Stimulated activated CD8-positive, alpha-beta memory T cell treated with anti-CD3 and anti-CD28 coated beads, Interleukin-2, amount 100 ng/mL, for 48 hours (primary cell): ENCODE results near the gene YPEL4.

ENCODE experiments used
- DNase-seq, 2 donors: peaks; one replicate each; pipeline ENCODE4 v3.0.0-alpha.2; 2020; ENCODE audit warnings: low read depth in 2 of 2

Gene YPEL4

DNA sequence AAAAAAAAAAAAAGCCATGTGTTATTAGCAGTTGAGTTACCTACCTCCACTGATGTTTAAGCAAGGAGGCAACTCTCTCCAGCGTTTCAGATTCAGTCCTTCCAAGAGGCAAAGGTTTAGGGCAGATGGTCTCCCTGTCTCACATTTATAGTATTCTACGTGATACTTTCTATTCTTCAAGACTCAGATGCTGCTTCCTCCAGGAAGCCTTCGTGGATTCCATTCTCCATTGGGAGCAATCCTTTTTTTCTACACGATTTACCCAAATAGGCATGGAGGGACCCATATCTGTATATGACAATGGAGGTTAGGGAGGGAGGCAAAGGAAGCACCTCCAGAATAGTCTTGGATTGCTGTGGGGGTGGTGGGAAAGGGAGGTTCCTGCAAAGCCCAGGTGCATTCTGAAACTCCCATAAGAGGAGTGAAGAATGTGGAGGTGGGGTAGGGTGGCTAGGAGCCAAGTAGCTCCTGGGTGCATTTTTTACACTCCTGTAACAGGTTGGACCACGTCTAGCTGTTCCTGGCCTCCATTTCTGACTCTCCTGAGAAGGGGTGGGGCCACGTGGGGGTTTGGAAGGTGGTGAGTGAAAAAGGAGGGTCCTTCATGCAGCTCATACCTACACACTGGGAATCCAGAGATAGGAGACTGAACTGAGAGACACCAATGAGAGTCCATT lies 16.2 kb downstream of the YPEL4 start:
- no peak for DNase-seq

DNA sequence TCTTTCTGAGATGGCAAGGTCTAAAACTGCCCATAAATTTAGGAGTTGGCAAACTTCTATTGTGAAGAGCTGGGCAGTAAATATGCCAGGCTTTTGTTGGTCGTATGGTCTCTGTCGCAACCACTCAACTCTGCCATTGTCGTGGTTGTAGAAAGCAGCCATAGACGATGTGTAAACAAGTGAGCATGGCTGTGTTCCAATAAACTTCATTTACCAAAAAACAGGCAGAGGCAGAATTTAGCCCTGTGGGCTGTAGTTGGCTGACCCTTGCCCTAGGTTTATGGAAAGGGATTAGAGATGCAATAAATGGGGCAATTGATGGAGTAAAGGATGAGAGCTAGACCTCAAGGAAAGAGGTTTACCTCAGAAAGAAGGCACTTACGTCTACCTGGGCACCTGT lies 17.6 kb downstream of the YPEL4 start:
- no peak for DNase-seq

DNA sequence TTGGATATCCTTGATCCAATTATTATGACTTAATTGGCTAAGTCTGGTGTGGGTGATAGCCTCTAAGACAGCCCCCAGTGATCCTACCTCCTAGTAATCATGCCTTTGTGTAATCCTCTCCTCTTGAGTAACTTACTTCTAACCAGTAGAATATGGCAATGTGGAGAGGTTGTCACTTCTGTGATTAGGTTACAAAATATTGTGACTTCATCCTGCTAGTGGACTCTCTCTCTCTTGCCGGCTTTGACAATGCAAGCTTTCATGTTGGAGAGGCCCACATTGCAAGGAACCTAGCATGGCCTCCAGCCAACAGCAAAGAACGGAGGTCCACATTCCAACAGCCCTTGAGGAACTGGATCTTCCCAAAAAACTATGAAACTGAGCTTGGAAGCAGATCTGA lies 19.5 kb downstream of the YPEL4 start:
- no peak for DNase-seq

DNA sequence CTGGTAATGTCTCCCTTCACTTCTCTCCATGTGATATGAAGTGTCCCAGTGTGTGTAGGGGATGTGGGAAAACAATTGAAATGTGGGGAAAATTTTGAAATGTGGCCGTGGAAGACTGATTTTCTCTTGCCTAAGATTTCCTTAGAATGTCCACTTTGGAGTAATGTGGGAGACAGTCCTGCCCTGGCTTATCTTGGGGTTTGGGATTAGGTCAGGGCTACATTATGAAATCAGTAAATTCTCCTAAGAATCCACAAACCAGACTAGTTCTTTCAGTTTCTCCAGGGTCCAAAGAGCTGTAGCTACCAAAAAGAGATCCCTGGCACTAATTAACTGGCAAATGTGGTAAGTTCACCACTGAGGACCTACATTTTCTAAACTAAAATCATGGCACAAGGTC lies 22.8 kb downstream of the YPEL4 start:
- no peak for DNase-seq

DNA sequence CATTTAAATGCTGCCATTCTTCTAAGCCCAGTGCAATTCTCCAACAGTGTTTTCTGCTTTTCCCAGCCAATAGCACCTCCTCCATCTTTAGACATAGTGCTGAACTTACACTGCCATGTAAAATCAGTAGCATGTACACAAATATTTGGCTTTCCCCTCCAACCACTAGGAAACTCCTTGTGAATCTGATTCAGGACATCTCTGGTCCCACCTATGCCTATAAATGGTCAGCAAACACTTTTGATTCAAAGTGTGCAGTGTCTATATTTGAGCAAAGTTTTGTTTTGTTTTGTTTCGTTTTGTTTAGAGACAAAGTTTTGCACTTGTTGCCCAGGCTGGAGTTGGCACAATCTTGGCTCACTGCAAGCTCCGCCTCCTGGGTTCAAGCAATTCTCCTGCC lies 24.8 kb downstream of the YPEL4 start:
- no peak for DNase-seq

DNA sequence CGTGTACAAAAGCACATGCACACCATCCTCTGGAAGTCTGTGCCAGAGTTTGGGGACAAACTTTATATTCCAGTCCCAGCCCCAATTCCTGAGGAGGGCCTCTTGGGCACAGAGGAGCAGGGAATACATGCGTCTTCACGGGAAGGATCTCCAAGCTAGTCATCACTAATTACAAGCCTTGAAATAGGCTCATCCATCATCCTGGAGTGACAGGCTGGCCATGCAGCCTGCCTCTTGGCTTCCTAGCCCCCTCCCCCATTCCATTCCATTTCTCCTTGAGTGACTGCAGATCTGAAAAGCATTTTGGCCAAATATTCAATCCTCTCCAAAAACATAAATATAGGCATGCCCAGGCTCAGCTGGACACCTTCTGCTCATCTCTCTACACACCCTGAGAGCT lies 27.4 kb downstream of the YPEL4 start:
- no peak for DNase-seq

GRCh38 chr11:57620467-57620866 lies 29.2 kb downstream of the YPEL4 start:
- no peak for DNase-seq

DNA sequence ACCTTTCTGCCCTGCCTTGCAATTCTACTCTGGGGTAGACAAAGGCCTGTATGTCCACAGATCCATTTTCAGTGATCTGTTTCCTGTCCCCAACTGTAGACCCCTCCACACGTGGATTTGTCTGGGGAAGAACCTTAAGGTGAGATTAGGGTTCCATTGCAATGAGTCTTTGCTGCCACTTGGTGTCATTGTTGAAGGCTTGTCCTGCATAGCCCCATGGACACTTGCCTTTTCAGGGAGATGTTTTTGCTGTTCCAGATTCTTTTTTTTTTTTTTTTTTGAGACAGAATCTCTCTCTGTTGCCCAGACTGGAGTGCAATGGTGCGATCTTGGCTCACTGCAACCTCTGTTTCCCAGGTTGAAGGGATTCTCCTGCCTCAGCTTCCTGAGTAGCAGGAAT lies 30.4 kb downstream of the YPEL4 start:
- no peak for DNase-seq

- no peak for DNase-seq
These were observed 31.3 kb downstream of the YPEL4 start for GRCh38 chr11:57618438-57618837.

GRCh38 chr11:57616595-57616994 lies 33.1 kb downstream of the YPEL4 start:
- DNase-seq = no peak

GRCh38 chr11:57615308-57615707 lies 34.4 kb downstream of the YPEL4 start:
- no peak for DNase-seq

- DNase-seq = no peak
These were observed 35.4 kb downstream of the YPEL4 start for GRCh38 chr11:57614234-57614772.

DNA sequence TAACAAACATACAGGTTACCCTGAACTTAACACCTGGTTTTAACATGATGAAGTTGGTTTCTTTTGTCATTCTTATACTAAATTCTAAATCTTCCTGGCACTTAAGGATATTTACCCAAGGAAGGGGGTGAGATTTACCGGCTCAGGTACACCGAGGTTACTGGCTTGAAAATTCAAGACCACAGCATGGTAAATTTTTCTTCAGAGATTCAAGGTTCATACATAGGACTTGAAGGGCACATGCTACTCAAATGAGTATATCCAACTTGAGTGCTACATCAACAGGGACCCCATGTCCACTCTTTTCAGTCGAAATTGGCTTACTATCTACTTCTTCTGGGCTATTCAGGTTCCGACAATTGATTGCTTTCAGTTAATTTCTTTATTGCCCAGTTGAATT lies 39.5 kb downstream of the YPEL4 start:
- DNase-seq = no peak

DNA sequence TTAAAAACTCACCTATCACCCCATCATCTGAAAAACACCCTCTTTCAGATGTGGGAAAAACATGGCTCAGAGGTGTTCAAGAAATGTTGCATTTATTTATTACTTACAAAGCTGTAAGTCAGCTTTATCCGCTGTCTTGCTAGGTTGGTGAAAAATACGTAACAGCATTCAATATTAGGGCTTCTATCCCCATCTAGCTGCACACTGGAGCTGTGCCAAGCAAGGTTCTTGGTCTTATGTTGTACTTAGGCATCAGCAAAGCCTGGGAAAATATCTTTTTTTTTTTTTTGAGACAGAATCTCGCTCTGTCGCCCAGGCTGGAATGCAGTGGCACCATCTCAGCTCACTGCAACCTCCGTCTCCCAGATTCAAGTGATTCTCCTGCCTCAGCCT lies 44.7 kb downstream of the YPEL4 start:
- no peak for DNase-seq

DNA sequence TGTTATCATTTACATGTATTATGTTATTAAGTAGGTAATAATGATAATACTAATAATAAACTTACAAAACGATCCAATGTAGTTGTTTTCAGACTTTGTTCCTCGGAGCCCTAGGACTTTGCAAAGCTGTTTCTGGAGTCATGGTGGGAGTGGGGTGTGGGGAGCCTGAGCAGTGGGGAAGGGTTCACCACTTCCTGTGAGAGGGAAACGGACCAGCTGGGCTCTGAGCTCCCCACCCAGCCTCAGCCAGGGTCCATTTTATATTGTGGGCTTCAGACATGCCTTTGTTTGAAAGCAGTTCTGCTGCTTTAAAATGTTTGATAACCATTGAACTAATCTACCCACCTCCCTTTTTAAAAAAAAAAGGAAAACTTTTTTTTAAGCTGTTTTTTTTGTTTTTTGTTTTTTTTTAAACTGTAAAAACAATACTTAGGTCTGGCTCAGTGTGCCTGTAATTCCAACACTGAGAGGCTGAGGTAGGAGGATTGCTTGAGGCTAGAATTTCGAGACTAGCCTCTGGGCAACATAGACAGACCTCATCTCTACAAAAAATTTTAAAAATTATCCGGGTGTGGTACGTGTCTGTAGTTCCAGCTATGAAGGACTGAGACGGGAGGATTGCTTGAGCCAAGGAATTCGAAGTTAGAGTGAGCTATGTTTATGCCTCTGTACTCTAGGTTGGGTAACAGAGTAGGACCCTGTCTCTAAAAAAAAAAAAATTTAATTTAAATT lies 45.2 kb downstream of the YPEL4 start:
- no peak for DNase-seq

DNA sequence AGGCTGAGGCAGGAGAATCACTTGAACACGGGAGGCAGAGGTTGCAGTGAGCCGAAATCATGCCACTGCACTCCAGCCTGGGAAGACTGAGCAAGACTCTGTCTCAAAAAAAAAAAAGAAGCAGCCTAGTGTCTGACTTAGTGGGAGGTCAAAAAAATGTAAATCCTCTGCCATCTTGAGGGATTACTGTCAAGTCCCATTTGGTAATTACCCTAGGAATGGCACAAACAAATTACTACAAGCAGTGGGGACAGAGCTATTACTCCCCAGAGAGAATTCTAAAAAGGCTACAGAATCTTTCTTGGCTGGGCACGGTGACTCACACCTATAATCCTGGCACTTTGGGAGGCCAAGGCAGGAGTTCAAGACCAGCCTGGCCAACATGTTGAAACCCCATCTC lies 48.4 kb downstream of the YPEL4 start:
- DNase-seq = no peak

DNA sequence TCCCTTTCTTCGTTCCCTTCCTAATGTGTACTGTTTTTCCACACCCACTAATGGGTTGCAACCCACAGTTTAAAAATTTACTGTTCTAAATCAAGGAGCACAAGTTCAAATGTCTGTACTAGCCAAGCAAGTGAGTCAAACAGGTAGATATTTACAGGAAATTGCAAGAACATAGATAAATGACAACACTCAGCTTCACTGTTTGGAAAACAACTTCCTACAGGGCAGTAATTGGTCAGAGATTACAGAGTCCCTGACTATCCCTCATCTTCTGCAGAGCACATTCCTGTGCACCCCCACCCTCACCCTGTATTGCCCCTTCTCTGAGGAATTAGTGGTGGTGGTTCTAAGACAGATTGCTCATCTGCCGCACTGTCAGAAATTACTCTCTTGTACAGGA lies 50.3 kb downstream of the YPEL4 start:
- no peak for DNase-seq

DNA sequence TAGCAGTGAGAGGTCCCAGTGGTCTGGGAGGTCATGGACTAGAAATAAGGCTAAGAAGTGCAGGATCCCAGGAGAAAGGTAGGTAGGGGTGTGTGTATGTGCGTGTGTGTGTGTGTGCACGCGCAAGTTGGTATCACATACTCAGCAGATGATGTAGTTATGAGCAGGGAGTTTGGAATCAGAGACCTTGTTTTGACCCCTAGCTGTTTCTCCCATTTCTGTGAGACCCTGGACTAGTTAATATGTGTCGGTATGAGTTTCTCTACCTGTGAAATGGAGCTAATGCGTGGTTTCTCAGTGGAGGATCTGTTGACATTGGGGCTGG lies 50.9 kb downstream of the YPEL4 start:
- DNase-seq = no peak

DNA sequence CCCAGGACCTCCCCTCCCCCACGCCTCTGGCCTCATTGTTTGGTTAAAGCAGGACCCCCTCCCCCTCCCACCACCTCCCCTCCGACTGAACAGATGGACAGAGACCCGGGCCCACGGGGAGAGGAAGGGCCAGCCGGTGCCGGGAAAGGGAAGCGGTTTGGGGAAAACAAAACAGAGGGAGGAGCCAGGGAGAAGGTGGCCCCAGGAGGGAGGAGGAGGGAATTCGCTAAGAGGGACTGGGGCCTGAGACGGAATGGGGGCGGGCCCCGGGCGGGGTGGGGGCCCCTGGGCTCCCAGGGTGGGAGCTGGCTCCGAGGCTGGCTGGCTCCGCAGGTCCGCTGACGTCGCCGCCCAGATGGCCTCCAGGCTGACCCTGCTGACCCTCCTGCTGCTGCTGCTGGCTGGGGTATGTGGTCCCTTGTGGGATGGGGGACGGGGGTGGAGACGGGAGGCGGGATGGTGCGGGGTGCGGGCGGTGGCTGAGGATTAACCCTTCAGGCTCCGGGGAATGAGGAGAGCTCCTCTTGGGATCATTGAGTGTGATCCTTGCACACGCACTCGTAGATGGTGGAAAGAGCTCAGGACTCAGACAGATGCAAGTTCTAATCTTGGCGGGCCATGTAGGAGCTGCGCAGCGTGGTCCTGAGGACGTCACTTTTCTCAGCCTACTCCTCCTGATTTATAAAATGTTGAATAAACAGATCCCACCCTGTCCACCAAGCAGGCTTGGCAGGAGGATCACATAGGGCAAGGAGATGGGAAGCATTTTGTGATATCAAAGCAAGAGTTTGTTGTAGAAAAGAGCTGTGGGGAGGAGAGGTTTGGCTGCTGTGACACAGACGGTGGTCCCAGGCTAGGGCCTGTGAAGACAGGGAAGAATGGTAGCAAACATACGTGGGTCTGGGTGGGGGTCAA lies 51.5 kb downstream of the YPEL4 start:
- DNase-seq = no peak

DNA sequence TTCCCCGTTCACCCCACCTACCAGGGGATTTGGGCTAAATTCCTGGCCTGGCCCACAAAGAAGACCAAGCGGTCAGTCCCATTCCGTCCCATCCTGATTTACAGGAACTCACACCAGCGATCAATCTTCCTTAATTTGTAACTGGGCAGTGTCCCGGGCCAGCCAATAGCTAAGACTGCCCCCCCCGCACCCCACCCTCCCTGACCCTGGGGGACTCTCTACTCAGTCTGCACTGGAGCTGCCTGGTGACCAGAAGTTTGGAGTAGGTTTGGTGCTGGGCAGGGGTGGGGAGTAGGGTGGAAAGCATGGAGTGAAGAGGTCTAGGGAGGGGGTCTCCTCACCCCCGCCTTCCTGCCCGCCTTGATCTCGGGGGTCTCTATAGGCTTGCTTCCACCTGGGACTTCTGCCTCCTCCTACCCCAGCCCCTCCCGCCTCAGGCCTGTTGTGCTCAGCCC lies 52.2 kb downstream of the YPEL4 start, which contains the start of gene SERPING1:
Gene SERPING1, plus strand, starts transcription at position 225 of the 455 bp plus-strand sequence. CDS start 586 bp downstream, outside the sequence.
- DNase-seq = no peak

DNA sequence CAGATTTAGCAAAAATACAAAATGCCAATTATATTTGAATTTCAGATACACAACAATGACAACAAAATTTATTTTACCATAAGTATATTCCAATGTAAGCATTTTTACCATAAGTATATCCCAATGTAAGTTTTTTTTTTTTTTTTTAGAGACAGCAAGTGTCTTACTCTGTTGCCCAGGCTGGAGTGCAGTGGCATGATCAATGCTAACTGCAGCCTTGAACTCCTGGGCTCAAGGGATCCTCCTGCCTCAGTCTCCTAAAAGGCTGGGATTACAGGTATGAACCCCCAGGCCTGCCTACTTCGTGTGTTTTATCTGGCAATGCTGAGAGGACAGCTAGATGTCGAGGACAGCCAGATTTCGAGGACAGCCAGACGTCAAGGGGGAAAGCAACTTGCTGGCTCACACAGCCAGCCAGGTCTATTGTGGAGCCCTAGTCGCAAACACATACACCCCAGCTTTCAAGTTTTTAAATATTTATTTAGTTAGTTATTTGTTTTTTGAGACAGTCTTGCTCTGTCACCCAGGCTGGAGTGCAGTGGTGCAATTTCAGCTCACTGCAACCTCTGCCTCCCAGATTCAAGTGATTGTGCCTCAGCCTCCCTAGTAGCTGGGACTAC lies 53.3 kb downstream of the YPEL4 start:
- DNase-seq = no peak
